Stimulated activated CD4-positive, alpha-beta T cell treated with anti-CD3 and anti-CD28 coated beads, Interleukin-4, amount 100 ng/mL, for 48 hours (primary cell): ENCODE results near the gene NCOA3.
"Not testable (repeated sequence)": the region's sequence is repeated elsewhere in the genome, so short reads cannot be mapped to it uniquely, and the experiment has no call there.

Experiments
- DNase-seq, 2 donors: peaks; one replicate each; pipeline ENCODE4 v3.0.0-alpha.2; 2020; ENCODE audit warnings: low read depth in 2 of 2

Gene NCOA3

DNA sequence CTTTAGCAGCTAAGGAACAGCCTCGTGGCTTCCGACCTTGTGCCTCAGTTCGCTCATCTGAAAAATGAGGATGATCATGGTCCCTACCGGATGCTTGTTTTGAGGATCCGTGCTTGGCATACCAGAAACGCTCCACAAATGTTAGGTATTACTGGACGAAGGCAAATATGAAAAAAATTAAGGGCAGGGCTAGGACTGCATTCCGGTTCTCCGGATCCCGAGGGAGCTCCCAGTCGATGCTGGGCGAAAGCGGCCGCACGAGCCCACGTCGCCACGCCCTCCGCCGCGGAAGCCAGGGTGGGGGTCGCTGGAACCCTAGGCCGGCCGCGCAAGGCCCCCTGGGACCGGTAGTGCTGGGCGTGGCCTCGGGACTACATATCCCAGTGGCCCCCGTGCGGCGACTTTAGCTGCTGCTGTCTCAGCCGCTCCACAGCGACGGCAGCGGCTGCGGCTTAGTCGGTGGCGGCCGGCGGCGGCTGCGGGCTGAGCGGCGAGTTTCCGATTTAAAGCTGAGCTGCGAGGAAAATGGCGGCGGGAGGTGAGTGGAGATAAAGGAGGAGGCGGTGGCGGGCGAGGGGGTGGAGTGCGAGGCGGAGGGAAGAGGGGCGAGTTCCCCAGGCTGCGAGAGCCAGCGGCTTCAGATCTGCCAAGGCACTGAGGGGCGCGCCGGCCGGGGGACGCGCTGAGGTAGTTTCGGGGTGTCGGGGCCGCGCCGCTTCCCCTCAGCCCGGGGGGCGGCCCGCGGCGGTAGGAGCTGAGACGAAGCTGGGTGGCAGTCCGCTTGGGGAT, at the start of gene NCOA3:
Gene NCOA3, plus strand, starts transcription at position 406 of the 789 bp plus-strand sequence. CDS start 120,361 bp downstream, outside the sequence.
- DNase-seq = peak; percentile 95

DNA sequence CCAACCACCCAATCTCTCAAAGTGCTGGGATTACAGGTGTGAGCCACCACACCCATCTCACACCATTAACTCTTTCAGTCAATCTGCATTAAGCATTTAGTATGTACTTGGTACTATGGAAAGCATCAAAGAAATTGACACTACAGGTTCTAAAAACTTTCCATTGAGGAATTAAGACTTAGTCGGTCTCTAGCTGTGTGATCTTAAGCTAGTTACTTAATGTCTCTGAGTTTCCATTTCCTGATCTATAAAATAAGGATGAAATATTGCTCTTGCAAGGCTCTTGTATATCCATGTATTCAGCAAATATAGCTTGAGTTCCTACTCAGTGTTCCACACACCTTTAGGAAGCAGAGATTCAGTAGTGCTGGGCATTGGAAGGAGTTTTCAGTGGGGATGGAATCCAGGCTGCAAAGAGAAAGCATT, 48.9 kb upstream of the NCOA3 start:
- DNase-seq = no peak

DNA sequence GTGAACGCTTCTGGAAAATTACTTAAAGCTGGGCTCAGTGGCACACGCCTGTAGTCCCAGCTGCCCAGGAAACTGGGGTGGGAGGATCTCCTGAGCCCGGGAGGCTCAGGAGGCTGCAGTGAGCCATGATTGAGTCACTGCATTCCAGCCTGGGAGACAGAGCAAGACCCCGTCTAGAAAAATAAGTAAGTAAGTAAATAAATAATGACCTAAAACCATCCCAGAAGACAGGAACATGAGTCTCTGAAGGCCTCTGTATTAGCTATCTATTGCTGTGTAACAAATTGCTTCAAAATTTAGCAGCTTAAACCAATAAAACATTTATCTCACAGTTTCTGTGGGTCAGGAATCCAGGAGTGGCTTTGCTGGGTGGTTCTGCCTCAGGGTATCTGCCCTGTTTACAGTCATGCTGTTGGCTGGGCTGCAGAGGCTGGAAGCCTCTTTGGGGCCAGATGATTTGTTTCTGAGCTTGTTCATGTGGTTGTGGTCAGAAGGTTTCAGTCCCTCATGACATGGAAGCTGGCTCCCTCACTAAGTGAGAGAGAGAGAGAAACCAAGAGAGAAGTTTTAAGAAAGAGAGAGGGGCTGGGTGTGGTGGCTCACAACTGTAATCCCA, 48.4 kb upstream of the NCOA3 start:
- DNase-seq = peak; percentile 27 to 47

DNA sequence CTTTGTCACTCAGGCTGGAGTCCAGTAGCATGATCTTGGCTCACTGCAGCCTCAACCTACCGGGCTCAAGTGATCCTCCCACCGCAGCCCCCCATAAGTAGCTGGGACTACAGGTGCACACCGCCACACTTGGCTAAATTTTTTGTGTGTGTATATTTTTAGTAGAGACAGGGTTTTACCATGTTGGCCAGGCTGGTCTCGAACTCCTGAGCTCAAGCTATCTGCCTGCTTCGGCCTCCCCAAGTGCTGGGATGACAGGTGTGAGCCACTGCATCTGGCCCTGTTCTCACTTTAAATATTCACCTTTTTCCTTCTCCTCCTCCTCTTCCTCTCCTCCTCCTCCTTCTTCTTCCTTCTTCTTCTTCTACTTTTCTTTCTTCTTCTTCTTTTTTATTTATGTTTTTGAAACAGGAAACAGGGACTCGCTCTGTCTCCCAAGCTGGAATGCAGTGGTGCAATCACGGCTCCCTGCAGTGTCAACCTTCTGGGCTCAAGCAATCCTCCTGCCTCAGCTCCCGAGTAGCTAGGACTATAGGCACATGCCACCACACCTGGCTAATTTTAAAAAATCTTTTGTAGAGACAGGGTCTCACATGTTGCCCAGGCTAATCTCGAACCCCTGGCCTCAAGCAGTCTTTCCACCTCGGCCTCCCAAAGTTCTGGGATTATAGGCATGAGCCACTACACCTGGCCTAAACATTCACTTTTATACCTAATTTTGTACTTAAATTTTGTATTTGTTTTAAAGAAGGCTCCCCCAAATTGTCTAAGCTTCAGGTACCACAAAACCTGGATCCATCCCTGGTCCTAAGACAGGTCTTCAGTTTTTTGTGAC, 47.2 kb upstream of the NCOA3 start:
- no peak for DNase-seq

DNA sequence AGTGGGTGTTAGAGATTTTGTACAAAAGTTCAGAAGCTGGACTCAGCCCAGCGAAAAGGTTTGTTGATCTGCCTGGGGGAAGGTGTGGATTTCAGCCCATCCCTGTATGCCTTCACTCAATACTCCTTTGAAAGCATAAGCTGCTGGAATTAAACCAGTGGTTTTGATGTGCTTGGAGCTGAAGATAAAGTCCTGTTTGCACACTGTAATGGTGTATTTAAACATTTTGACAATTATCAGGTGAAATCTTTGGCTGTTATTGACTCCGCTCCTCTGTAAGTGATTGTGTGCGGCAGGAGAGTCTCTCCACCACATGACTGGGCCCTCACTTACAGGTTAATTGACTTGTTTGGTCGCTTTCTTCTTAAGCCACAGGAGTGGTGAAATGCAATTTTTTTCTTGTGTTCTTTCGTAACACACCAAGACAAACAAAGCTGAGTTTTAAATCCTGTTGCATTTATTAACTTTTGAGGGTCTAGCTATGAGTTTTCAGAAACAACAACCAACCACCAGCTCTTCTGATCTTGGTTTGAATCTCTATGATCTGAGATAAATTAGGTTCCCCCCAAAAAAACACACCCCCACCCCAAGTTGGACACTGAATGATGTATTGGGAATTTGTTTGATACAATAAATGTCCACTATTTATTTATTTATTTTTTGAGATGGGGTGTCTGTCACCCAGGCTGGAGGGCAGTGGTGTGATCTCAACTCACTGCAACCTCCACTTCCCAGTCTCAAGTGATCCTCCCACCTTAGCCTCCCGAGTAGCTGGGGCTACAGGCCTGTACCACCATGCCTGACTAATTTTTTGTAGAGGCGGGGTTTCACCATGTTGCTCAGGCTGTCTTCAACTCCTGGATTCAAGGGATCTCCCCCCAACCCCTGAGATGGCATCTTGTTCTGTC, 46.3 kb upstream of the NCOA3 start:
- DNase-seq = no peak

DNA sequence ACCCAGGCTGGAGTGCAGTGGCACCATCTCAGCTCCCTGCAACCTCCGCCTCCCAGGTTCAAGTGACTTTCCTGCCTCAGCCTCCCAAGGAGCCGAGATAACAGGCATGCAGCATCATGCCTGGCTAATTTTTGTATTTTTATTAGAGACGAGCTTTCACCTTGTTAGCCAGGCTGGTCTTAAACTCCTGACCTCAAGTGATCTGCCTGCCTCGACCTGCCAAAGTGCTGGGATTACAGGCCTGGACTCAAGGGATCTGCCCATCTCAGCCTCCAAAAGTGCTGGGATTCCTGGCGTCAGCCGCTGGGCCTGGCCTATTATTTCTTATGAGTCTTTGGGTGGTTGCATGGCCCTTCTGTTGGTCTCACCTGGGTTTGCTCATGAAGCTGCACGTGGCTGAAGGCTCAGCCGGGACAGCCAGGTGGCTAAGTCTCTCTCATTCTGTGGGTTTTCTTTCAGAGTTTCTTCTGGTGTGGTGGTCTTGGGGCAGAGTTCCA, 45.6 kb upstream of the NCOA3 start:
- no peak for DNase-seq

DNA sequence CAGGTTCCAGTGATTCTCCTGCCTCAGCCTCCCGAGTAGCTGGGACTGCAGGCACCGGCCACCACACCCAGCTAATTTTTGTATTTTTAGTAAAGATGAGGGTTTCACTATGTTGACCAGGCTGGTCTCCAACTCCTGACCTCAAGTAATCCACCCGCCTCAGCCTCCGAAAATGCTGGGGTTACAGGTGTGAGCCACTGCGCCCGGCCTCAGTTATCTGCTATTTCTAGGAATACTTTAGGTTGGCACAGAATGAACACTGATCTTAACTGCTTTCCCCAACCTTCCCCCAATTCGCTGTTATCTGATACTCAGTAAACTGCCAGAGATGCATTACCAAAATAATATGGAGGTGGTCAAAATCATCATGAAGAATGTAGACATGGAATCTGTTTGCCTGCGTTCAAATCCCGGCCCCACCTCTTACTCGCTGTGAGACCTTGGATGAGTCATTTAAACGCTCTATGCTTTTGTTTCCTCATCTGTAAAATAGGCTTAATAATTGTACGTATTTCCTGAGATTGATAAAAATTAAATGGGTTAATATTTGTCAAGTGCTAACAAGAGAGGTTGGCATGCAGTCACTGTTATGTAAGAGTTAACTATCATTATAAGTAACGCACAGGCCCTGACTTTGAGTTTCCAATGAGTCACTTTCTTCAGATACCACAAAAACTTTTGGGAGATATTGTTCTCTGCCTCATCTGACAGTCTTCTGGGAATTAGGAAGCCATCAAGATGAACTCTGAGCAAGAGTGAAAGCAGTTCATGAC, 44.5 kb upstream of the NCOA3 start:
- no peak for DNase-seq

DNA sequence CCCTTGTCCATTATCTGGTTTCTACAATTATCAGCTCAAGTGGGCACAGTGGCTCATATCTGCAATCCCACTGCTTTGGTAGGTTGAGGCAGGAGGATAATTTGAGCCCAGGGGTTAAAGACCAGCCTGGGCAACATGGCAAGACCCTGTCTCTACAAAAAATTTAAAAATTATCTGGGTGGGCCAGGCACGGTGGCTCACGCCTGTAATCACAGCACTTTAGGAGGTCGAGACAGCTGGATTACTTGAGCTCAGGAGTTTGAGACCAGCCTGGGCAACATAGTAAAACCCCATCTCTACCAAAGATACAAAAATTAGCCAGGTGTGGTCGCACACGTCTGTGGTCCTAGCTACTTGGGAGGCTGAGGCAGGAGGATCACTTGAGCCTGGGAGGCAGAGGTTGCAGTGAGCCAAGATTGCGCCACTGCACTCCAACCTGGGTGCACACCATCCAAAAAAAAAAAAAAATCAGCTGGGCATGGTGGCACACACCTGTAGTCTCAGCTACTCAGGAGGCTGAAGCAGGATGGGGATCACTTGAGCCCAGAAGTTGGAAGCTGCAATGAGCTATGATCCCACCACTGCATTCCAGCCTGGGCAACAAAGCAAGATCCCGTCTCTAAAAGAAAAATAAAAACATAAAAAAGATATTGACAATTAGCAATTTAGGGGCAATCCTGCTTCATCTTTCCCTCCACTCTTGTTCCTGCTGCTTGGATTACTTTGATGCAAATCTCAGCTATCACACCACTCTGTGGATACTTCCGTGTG, 43.2 kb upstream of the NCOA3 start:
- not testable (repeated sequence) for DNase-seq

DNA sequence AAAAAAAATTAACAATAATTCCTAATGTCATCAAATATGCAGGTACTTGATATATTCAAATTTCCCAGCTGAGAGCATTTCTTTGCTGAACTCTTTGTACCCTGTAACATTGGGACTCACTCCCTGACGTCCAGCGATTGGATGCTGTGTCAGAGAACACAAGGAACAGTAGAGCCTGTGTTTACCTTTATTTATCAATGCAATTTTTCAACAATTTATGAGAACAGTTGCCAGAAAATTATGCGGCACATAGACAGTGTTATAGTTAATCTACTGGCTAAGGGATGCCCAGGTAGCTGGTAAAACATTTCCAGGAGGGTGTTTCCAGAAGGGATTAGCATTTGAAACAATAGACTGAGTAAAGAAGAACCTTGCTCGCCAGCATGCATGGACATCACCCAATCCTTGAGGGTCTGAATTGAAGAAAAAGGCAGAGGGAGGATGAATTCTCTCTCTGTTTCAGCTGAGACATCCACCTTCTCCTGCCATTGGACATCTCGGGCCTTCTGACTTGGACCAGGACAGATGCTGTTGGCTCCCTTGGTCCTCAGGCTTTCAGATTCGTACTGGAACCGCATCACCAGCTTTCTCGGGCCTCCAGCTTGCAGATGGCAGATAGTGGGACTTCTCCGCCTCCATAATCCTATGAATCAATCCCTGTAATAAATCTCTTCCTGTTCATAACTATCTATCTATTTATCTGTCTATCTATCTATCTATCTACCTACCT, 42.2 kb upstream of the NCOA3 start:
- no peak for DNase-seq

DNA sequence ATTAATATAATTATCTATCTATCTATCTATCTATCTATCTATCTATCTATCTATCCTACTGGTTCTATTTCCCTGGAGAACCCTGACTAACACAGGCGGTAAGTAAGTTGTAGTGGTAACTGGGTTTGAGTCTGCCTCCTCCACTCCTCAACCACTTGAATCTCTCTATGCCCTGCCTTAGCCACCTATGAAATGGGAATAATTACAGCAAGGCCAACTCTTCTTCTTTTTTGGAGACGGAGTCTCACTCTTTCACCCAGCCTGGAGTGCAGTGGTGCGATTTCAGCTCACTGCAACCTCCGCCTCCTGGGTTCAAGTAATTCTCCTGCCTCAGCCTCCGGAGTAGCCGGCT, 41.0 kb upstream of the NCOA3 start:
- DNase-seq = not testable (repeated sequence)

DNA sequence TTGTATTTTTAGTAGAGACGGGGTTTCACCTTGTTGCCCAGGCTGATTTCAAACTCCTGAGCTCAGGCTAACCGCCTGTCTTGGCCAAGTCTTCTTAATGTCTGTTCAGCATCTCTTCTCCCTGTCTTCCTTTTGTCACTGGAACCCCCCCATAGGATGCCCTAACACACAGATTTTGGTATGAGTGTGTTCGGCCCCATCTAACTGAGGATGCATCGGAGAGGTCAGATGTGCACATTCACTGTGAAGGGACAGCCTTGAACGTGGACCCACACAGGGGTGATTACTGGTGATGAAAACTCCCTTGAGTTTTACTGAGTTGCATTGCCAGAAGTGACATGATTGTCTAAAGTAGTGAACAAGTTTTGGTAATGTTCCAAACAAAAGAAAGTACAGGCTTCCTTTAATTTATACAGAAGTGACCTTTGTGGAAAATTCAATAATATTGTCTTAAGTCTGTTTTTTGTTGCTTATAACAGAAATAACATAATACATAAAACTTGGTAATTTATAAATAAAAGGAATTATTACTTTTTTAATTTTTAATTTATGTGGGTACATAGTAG, 40.5 kb upstream of the NCOA3 start:
- DNase-seq = no peak

DNA sequence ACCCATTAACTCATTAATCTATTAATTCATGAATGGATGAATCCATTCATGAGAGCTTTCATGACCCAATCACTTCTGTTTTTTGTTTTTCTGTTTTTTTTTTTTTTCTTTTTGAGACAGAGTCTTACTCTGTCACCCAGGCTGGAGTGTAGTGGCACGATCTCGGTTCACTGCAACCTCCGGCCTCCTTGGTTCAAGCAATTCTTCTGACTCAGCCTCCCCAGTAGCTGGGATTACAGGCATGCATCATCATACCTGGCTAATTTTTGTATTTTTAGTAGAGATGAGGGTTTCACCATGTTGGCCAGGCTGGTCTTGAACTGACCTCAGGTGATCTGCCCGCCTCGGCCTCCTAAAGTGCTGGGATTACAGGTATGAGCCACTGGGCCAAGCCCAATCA, 39.8 kb upstream of the NCOA3 start:
- DNase-seq = not testable (repeated sequence)

DNA sequence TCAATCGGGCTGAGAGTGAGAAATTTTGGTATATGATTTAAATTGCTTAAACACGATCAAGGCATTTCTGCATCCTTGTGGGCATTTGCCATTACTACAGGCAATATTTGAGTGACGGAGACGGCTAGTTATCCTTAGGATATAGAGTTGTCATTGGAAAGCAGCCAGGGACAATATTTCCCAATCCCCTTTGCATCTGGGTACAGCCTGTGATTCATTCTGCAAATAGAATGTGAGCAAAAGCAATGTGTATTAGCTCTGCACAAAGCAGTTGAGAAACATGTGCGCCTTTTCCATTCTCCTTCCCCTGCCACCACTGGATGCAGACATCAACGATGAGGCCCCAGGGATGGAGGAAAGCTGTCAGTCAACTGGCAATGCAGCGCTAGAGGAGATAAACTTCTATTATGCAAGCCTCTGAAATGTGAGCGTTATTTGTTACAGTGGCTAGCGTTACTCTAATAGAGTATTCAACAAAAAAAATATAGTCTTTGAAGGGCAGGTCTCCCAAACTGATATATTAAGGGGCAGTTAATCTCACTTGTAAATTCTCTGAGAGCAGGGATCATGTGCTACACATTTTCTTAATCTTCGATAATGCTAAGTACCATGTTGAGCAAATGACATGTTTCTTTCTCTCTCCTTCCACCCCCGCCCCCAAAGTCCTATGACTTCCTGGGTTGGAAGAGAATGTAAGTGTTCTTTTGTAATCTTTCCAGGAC, 37.1 kb upstream of the NCOA3 start:
- DNase-seq = no peak

DNA sequence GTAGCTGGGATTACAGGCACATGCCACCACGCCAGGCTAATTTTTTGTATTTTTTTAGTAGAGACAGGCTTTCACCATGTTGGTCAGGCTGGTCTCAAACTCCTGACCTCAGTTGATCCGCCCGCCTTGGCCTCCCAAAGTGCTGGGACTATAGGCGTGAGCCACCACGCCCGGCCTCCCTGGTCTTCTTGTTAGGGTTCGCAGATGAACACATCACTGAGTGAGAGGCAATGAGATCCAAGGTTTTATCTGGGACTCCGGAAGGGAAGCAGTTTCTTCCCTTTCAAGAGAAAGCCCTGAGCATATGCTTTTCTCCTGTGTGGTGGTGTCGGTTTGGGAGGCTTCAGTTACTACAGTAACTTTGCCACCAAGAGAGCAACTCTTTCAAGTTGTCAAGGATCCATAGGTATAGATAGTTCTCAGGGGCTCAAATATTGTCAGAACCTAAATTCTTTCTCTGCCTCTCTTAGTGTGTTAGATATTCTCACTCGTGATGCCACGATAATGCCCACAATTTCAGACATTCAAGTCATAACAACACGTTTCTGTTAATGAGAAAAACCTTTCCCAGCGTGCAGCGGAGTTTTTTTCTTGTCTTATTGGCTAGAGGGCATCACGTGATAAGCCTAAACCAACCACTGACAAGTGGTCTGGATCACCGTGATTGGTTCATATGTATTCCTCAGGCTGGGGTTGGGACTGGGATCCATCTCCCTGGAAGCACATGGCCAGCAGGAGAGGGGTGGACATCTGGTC, 36.2 kb upstream of the NCOA3 start:
- DNase-seq = no peak

DNA sequence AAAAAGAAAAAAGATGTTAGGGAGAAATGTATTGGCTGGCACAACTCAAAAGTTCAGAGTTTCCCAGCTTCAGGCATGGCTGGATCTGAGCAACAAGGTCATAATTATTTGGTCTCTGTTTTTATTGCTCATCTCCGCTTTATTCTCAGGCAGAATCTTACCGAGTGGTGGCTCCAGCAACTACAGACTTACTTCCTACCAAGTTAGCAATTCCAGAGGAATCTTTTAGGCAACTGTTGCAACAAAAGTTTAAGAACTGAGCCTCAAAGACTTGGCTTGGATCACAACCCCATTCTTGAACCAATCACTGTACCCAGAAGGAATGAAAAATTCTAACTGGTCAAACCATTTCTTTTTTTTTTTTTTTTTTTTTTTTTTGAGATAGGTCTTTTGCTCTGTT, 35.5 kb upstream of the NCOA3 start:
- no peak for DNase-seq

DNA sequence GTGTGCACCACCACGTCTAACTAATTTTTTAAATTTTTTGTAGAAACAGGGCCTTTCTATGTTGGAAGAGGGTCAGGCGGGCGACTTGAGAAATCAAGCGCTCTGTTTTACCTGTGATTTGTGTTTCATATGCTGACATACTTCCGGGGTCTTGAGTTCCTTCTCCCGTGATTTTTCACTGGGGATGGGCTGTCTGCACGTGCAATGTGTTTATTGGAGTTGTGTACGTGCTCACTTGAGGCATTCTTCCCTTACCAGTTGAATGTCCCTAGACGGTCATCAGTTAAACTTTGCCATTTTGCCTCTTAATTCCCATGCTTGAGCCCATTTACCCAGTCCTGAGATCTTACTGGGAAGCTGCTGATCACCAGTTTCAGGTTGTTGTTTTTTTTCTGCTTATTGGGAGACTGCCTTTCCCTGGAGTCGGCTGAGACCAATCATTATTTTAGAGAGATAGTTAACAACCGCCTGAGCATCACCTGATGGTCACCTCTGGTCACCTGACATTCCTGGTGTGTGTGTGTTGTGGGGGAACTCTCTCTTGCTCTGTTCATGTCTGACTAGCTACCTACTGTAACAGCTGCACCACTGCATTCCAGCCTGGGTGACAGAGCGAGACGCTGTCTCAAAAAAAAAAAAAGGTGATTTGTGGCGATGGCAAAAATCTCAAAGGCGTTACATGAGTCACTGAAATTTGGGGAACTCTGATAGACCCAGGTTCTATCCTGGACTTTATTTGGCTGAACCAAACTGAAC, 34.8 kb upstream of the NCOA3 start:
- DNase-seq = no peak
